Astrocyte (in vitro differentiated cells and primary cell): ENCODE data around the gene MOB3A. TPM values are rescaled to one million over a fixed set of nuclear protein-coding genes. Genes with fewer than 3 reads are reported as not detected.

Experiments
- DNase-seq: peaks from one replicate; pipeline ENCODE4 v3.0.0-alpha.2; 2010; ENCODE audit warnings: low read depth
- FAIRE-seq: peaks from 2 replicates; lab custom pipeline; 2011; peaks lifted over from hg19 to GRCh38; lab: Jason Lieb, UNC
- H2AFZ ChIP-seq: 2 replicates; pipeline ENCODE4 v1.6.0; 2012; ENCODE audit warnings: low read depth, low read length, inconsistent platforms
- H3K27ac ChIP-seq: 2 replicates; pipeline ENCODE4 v1.5.1; 2011; ENCODE audit warnings: low read depth, low read length, inconsistent platforms
- H3K27me3 ChIP-seq: 2 replicates; pipeline ENCODE4 v1.6.0; 2011; ENCODE audit warnings: low read length, inconsistent platforms; ENCODE audit not compliant: insufficient read depth
- H3K36me3 ChIP-seq: 2 replicates; pipeline ENCODE4 v1.5.1; 2011; ENCODE audit warnings: low read length, inconsistent platforms; ENCODE audit not compliant: insufficient read depth
- H3K4me1 ChIP-seq: 2 replicates; pipeline ENCODE4 v1.5.1; 2011; ENCODE audit warnings: low read length, inconsistent platforms; ENCODE audit not compliant: insufficient read depth
- H3K4me2 ChIP-seq: 2 replicates; pipeline ENCODE4 v1.6.0; 2012; ENCODE audit warnings: low read length, inconsistent platforms
- H3K4me3 ChIP-seq: 2 replicates; pipeline ENCODE4 v1.5.1; 2011; ENCODE audit warnings: low read depth, mild to moderate bottlenecking, low read length, inconsistent platforms; ENCODE audit not compliant: insufficient read depth
- H3K79me2 ChIP-seq: 2 replicates; pipeline ENCODE4 v1.6.0; 2012; ENCODE audit warnings: mild to moderate bottlenecking, low read length, inconsistent platforms; ENCODE audit not compliant: insufficient read depth
- H3K9ac ChIP-seq: 2 replicates; pipeline ENCODE4 v1.6.0; 2012; ENCODE audit warnings: mild to moderate bottlenecking, low read length, inconsistent platforms
- H3K9me3 ChIP-seq: 2 replicates; pipeline ENCODE4 v1.5.1; 2012; ENCODE audit warnings: low read depth, mild to moderate bottlenecking, low read length, inconsistent platforms; ENCODE audit not compliant: insufficient read depth
- H4K20me1 ChIP-seq: 2 replicates; pipeline ENCODE4 v1.6.0; 2012; ENCODE audit warnings: low read length, inconsistent platforms; ENCODE audit not compliant: insufficient read depth
- H3K27ac Mint-ChIP-seq: one replicate; pipeline ENCODE4 v1.8.0; 2021; ENCODE audit warnings: mild to moderate bottlenecking, mixed read lengths; ENCODE audit not compliant: unreplicated experiment
- H3K27me3 Mint-ChIP-seq: one replicate; pipeline ENCODE4 v1.8.0; 2021; ENCODE audit warnings: low read depth, mixed read lengths; ENCODE audit not compliant: unreplicated experiment
- H3K36me3 Mint-ChIP-seq: one replicate; pipeline ENCODE4 v1.8.0; 2021; ENCODE audit warnings: low read depth, mixed read lengths; ENCODE audit not compliant: unreplicated experiment
- H3K4me1 Mint-ChIP-seq: one replicate; pipeline ENCODE4 v1.8.0; 2021; ENCODE audit warnings: low read depth, mixed read lengths; ENCODE audit not compliant: unreplicated experiment
- H3K4me3 Mint-ChIP-seq: one replicate; pipeline ENCODE4 v1.8.0; 2021; ENCODE audit warnings: mild to moderate bottlenecking, moderate library complexity, mixed read lengths; ENCODE audit not compliant: unreplicated experiment
- H3K9me3 Mint-ChIP-seq: one replicate; pipeline ENCODE4 v1.8.0; 2021; ENCODE audit warnings: mild to moderate bottlenecking, mixed read lengths; ENCODE audit not compliant: unreplicated experiment
- EZH2 ChIP-seq: IDR thresholded peaks from 2 replicates; pipeline ENCODE4 v1.6.1; 2012; ENCODE audit warnings: mild to moderate bottlenecking, low read length, inconsistent platforms; ENCODE audit not compliant: insufficient read depth
- total RNA-seq: library from RNA; stranded (reverse); gene quantifications from 2 replicates; pipeline ENCODE4 v1.2.1, GENCODE V29; 2021
- TF ChIP-seq, protein P1 (sequence below): IDR thresholded peaks from 2 replicates; pipeline ENCODE4 v1.5.1; 2011; ENCODE audit warnings: low read depth, mild to moderate bottlenecking, inconsistent platforms, low read length, moderate library complexity; ENCODE audit not compliant: insufficient read depth

The MOB3A gene
- total RNA-seq, 1 donor from 2014 or later = 45.3 TPM

DNA sequence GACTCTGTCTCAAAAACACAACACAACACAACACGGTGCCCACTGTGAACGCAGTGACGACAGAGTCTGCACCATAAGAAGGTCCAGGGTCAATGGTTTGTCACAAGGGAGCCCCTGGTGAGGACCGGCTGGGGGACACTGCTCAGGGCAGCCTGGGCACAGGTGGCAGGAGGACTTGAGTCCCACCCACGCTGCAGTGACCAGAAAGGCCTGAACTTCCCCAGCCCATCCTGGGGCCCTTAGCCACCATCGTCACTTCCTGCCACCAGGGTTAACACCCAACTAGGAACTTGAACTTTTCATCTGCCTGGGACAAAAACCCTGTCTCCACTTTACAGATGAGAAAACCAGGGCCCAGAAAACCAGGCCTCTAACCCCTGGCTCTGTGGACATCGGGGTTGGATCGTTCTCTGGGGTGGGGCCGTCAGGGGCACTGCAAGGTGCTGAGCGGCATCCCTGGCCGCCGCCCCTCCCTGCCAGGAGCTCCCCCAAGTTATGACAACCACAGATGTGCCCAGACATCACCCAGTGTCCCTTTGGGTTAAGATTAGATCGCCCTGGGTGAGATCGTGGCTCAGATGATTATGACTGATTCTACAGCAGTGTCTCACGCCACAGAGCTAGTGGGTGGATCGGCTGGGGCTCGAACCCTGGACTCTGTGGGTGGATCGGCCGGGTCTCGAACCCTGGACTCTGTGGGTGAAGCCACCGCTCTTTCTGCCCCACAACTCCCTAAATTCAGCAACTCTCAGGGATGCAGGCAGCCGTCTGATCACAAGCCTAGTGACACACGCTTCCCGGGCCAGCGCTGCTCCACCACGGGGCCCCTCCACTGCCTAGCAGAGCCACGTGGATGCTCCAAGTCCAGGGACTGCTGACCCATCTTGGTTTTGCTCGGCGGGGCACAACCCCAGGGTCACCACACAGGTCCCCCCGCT, 14.0 kb downstream of the MOB3A start:
- Histone ChIP-seq H3K4me3 (no peak overlapping the region), H3K27ac (no peak overlapping the region), H2AFZ (no peak overlapping the region), H4K20me1 (peaks cover 58% of the 10 kb centered on the region), H3K36me3 (peaks cover 11% of the 10 kb centered on the region), H3K4me1 (no peaks in the 10 kb centered on the region), H3K27me3 (no peaks in the 10 kb centered on the region), H3K4me2 (no peak overlapping the region), H3K79me2 (peaks cover 40% of the 10 kb centered on the region), H3K9ac (no peak overlapping the region), H3K9me3 (no peaks in the 10 kb centered on the region)
- H3K27ac Mint-ChIP-seq = no peak overlapping the region
- H3K4me1 Mint-ChIP-seq = peaks cover 10% of the 10 kb centered on the region
- no peaks in the 10 kb centered on the region for H3K9me3 Mint-ChIP-seq
- FAIRE-seq (no peak), DNase-seq (no peak)
- H3K36me3 Mint-ChIP-seq = peaks cover 22% of the 10 kb centered on the region
- no peak for TF ChIP-seq EZH2
- TF ChIP-seq, protein P1, sequence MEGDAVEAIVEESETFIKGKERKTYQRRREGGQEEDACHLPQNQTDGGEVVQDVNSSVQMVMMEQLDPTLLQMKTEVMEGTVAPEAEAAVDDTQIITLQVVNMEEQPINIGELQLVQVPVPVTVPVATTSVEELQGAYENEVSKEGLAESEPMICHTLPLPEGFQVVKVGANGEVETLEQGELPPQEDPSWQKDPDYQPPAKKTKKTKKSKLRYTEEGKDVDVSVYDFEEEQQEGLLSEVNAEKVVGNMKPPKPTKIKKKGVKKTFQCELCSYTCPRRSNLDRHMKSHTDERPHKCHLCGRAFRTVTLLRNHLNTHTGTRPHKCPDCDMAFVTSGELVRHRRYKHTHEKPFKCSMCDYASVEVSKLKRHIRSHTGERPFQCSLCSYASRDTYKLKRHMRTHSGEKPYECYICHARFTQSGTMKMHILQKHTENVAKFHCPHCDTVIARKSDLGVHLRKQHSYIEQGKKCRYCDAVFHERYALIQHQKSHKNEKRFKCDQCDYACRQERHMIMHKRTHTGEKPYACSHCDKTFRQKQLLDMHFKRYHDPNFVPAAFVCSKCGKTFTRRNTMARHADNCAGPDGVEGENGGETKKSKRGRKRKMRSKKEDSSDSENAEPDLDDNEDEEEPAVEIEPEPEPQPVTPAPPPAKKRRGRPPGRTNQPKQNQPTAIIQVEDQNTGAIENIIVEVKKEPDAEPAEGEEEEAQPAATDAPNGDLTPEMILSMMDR = no peak
- no peak overlapping the region for H3K4me3 Mint-ChIP-seq
- H3K27me3 Mint-ChIP-seq = no peaks in the 10 kb centered on the region

DNA sequence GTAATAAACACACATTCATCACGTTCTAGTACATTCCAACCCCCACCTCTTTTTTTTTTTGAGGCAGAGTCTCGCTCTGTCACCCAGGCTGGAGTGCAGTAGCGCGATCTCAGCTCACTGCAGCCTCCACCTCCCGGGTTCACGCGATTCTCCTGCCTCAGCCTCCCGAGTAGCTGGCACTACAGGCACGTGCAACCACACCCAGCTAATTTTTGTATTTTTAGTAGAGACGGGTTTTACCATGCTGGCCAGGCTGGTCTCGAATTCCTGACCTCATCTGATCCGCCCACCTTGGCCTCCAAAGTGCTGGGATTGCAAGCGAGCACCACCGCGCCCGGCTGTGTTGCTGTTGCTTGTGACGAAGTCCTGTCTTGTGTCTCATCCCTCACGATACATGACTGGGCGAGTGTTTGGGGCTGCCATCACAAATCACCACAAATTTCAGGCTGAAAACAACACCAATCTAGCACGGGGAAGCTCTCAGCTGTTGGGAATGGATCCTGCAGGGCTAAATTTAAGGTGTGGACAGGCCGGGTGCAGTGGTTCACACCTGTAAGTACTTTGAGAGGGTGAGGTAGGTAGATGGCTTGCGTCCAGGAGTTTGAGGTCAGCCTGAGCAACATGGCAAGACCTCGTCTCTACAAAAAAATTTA, 15.7 kb downstream of the MOB3A start:
- Histone ChIP-seq H2AFZ (no peak overlapping the region), H4K20me1 (peaks cover 50% of the 10 kb centered on the region), H3K9me3 (no peaks in the 10 kb centered on the region), H3K9ac (no peak overlapping the region), H3K27me3 (no peaks in the 10 kb centered on the region), H3K27ac (no peak overlapping the region), H3K4me2 (no peak overlapping the region), H3K36me3 (peaks cover 13% of the 10 kb centered on the region), H3K4me3 (no peak overlapping the region), H3K79me2 (peaks cover 34% of the 10 kb centered on the region), H3K4me1 (no peaks in the 10 kb centered on the region)
- no peak for DNase-seq
- no peaks in the 10 kb centered on the region for H3K9me3 Mint-ChIP-seq
- peaks cover 5% of the 10 kb centered on the region for H3K4me1 Mint-ChIP-seq
- H3K36me3 Mint-ChIP-seq = peaks cover 24% of the 10 kb centered on the region
- TF ChIP-seq, protein P1 = no peak
- no peak for TF ChIP-seq EZH2
- peak overlapping the region; percentile 5 for H3K4me3 Mint-ChIP-seq
- no peak for FAIRE-seq
- H3K27ac Mint-ChIP-seq = no peak overlapping the region
- no peaks in the 10 kb centered on the region for H3K27me3 Mint-ChIP-seq
